WI38 (cell line): Measurements from ENCODE around the gene SUOX.
"Not testable (repeated sequence)": the region's sequence is repeated elsewhere in the genome, so short reads cannot be mapped to it uniquely, and the experiment has no call there.

Experiments
- H3K4me3 ChIP-seq: 2 replicates; pipeline ENCODE4 v1.5.1; 2011; ENCODE audit warnings: low read depth, mild to moderate bottlenecking, control low read depth, low read length
- CTCF ChIP-seq: IDR thresholded peaks from 2 replicates; pipeline ENCODE4 v1.5.1; 2012; ENCODE audit warnings: low read depth, mild to moderate bottlenecking, control low read depth, low read length

SUOX gene

DNA sequence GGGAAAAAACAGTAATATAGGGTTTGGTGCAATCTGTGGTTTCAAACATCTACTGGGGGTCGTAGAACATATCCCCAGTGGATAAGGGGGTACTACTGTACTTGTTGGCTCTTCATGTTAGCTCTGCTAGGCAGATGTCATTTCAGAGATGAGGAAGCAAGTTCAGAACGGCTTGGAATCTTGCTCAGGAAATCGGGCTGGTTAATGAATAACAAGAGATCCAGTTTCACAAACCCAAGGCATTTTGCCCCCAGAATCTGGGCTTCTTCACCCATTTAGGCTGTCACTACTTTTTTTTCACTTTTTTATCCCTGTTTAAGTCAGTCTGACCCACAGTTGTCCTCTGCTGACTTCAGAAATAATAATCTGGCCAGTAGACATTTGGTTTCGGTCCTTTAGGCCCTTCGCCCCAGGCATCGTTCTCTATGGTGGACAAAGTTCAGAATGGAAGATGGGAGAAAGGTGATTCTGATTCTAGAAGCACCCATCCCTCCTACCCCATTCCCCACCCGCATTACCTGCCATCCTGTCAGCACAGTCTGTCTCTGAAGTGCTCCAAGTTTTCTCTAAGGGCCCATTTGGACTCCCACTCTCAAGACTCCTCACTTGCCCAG lies 4.5 kb downstream of the SUOX start:
- TF ChIP-seq CTCF = no peak
- H3K4me3 ChIP-seq = no peak overlapping the region

GRCh38 chr12:56003376-56003775 lies 6.3 kb downstream of the SUOX start:
- H3K4me3 ChIP-seq = not testable (repeated sequence)

DNA sequence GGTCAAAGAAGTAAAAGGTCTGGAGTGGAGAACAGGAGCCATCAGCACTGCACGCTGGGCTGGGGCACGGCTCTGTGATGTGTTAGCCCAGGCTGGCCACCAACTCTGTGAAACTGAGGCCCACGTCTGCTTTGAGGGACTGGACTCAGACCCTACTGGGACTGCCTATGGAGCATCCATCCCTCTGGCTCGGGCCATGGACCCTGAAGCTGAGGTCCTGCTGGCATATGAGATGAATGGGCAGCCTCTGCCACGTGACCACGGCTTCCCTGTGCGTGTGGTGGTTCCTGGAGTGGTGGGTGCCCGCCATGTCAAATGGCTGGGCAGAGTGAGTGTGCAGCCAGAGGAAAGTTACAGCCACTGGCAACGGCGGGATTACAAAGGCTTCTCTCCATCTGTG lies 7.1 kb downstream of the SUOX start:
- no peak for TF ChIP-seq CTCF
- H3K4me3 ChIP-seq = no peak overlapping the region

DNA sequence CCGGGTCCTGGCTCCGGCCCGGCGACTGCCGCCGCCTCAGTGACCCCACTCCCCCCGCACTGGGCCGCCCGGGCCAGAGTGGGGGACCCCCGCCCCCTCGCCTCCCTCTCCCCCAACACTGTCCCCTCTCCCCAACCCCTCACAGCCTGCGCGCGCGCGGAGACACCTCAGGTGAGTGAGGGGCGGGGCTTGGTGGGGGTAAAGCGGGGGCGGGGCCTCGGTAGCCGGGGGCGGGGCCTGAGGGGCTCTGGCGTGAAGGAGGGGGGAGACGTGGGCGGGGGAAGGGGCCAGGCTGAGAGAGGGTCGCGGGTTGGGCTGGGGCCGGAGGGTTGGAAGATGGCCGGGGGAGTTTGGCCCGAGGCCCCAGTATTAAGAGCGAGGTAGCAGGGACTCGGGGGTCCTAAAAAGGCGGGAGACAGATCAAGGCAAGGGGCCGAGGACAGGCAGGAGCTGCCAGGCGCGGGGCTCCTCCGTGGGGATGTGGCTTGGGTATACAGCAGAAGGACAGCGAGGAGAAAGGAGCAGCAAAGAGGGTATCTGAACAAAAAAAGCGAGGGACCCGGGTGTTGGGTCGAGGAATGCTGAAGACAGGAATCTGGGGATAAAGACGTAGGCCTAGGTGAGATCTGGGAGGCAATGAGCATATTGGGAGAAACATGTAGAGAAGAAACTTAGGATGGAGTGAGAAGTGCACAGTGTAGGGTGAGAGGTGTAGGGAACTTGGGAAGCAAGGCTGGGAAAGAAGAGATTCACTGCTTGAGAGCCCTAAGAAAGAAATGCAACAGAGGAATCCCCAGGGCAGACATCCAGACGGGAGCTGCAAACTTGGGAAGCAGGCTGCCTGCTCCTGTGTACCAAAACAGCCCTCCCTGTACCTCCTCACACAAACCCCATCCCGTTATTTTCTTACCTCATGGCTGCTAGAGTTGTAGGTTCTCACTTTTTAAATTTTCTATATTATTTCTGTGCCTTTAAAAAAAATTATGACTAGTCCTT lies 10.8 kb downstream of the SUOX start:
- no peak for TF ChIP-seq CTCF
- H3K4me3 ChIP-seq = peak overlapping the region; percentile 61

DNA sequence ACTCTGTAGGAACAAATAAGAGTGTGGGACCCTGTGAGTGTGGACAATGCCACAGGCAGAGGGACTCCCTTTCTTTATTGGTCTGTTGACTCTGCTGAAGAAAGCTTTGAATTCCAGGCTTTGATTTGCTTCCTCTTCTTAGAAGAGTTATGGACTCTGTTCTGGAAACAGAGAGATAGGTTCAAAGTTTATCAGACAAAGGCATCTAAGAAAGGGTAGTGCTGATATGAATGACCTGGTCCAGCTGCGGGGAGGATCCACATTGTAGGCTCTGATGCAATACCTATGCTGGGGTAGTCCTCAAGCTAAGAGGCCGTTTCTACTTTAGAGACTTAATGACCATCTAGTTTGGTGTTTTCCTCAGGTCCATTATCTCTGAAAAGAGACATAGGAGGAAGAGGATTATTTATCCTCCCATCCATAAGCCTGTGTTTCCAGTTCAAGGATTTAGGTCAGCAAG lies 13.1 kb downstream of the SUOX start:
- H3K4me3 ChIP-seq = no peak overlapping the region
- TF ChIP-seq CTCF = no peak

GRCh38 chr12:56011509-56012090 lies 14.5 kb downstream of the SUOX start:
- H3K4me3 ChIP-seq = no peak overlapping the region
- no peak for TF ChIP-seq CTCF

DNA sequence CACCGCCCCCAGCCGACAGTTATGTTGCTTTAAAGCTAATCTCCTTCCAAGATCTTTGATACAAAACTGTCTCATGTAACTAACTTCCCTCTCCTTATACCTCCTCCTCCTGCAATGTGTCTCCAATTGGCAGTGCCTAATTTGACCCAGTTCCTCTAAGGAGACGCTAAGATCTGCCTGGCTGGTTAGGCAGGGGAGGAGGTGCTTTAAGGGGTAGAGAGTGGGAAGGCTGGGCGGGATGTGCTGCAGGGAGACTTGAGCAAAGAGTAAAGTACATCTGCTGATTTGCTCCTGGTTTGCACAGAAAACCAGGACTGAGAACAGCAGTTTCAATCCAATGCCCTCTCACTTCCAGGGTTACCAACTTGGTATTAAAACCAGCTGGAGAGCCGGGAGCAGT lies 16.4 kb downstream of the SUOX start:
- no peak overlapping the region for H3K4me3 ChIP-seq
- no peak for TF ChIP-seq CTCF
